Thoracic aorta (tissue), 2 donors: ENCODE measurements around the gene JADE1. TPM values are rescaled to one million over a fixed set of nuclear protein-coding genes. Genes with fewer than 3 reads are reported as not detected.

Experiments used
- ATAC-seq: fragments of 150-250 bp; one replicate; pipeline ENCODE4 v1.8.0; 2017; ENCODE audit warnings: low read depth; ENCODE audit not compliant: insufficient number of reproducible peaks, low FRiP score
- DNase-seq: peaks from one replicate; pipeline ENCODE4 v3.0.0-alpha.2; 2020; ENCODE audit warnings: low spot score
- H3K27ac ChIP-seq, 2 donors: fragments of 200-600 bp; sonication (generic); 1 replicate in 1 of 2; 2 replicates in 1 of 2; pipeline ENCODE4 v1.5.1; 2016; ENCODE audit warnings: mild to moderate bottlenecking in 2 of 2, moderate library complexity in 2 of 2
- H3K27me3 ChIP-seq: fragments of 200-600 bp; sonication (generic); replicated peaks from 2 replicates; pipeline ENCODE4 v1.6.0; 2016; ENCODE audit warnings: mild to moderate bottlenecking; ENCODE audit not compliant: insufficient read depth
- H3K36me3 ChIP-seq: fragments of 200-600 bp; sonication (generic); one replicate; pipeline ENCODE4 v1.5.1; 2016
- H3K4me1 ChIP-seq, 2 donors: fragments of 200-600 bp; sonication (generic); 1 replicate in 1 of 2; 2 replicates in 1 of 2; pipeline versions ENCODE4 v1.5.1 to v1.6.0; 2016; ENCODE audit warnings: low read depth in 2 of 2, mild to moderate bottlenecking in 1 of 2; ENCODE audit not compliant: control insufficient read depth in 1 of 2
- H3K4me3 ChIP-seq: fragments of 200-600 bp; sonication (generic); 2 replicates; pipeline ENCODE4 v1.5.1; 2016; ENCODE audit warnings: mild to moderate bottlenecking
- H3K9me3 ChIP-seq: fragments of 200-600 bp; sonication (generic); 2 replicates; pipeline ENCODE4 v1.5.1; 2016
- CTCF ChIP-seq: fragments of 200-600 bp; sonication (generic); IDR thresholded peaks from one replicate; pipeline ENCODE4 v1.5.1; 2019; ENCODE audit warnings: antibody characterized with exemption
- total RNA-seq, 2 donors: library from RNA; depleted of rRNA; stranded (reverse); fragments of >200 nt; gene quantifications; one replicate each; pipeline versions ENCODE4 v1.1.0 to v1.2.3, GENCODE V29; 2016

Gene JADE1
- total RNA-seq, 2 donors from 2014 or later = 23.7 to 63.8 TPM

GRCh38 chr4:128846063-128846462, 36.6 kb downstream of the JADE1 start:
- TF ChIP-seq CTCF = no peak
- Histone ChIP-seq H3K4me1 (peaks cover 0 to 51% of the 10 kb centered on the region in 2 donors), H3K27me3 (no peaks in the 10 kb centered on the region), H3K27ac (no peak overlapping the region), H3K4me3 (no peak overlapping the region), H3K36me3 (peaks cover 47% of the 10 kb centered on the region), H3K9me3 (no peaks in the 10 kb centered on the region)
- DNase-seq (no peak), ATAC-seq (no peak)

GRCh38 chr4:128847082-128847724, 37.7 kb downstream of the JADE1 start:
- peaks cover 0 to 39% of the 10 kb centered on the region in 2 donors for H3K4me1 ChIP-seq
- peaks cover 56% of the 10 kb centered on the region for H3K36me3 ChIP-seq
- ATAC-seq = no peak
- no peak overlapping the region for H3K27ac ChIP-seq
- DNase-seq = no peak
- no peak for TF ChIP-seq CTCF
- no peaks in the 10 kb centered on the region for H3K27me3 ChIP-seq
- no peak overlapping the region for H3K4me3 ChIP-seq
- no peaks in the 10 kb centered on the region for H3K9me3 ChIP-seq

- TF ChIP-seq CTCF = no peak
- Histone ChIP-seq H3K27me3 (no peaks in the 10 kb centered on the region), H3K9me3 (no peaks in the 10 kb centered on the region), H3K36me3 (peaks cover 69% of the 10 kb centered on the region), H3K27ac (no peak overlapping the region), H3K4me1 (peaks cover 0 to 27% of the 10 kb centered on the region in 2 donors), H3K4me3 (no peak overlapping the region)
- no peak for DNase-seq
- ATAC-seq = no peak
Observed at GRCh38 chr4:128848461-128848860, 39.0 kb downstream of the JADE1 start.

GRCh38 chr4:128850252-128850651, 40.8 kb downstream of the JADE1 start:
- H3K36me3 ChIP-seq = peaks cover 74% of the 10 kb centered on the region
- ATAC-seq (no peak), DNase-seq (no peak)
- H3K27ac ChIP-seq = no peak overlapping the region
- H3K4me1 ChIP-seq = peaks cover 0 to 9% of the 10 kb centered on the region in 2 donors
- H3K27me3 ChIP-seq = no peaks in the 10 kb centered on the region
- TF ChIP-seq CTCF = no peak
- H3K9me3 ChIP-seq = no peaks in the 10 kb centered on the region
- H3K4me3 ChIP-seq = no peak overlapping the region

GRCh38 chr4:128853741-128854140, 44.2 kb downstream of the JADE1 start:
- TF ChIP-seq CTCF = no peak
- DNase-seq = no peak
- Histone ChIP-seq H3K27ac (no peak overlapping the region), H3K9me3 (no peaks in the 10 kb centered on the region), H3K4me3 (no peak overlapping the region), H3K27me3 (no peaks in the 10 kb centered on the region), H3K4me1 (peaks cover 0 to 9% of the 10 kb centered on the region in 2 donors), H3K36me3 (peaks cover 76% of the 10 kb centered on the region)
- no peak for ATAC-seq
